GM06990 (cell line): Measurements from ENCODE around the gene RIMS1.

ENCODE experiments used
- DNase-seq: peaks from one replicate; pipeline ENCODE4 v3.0.0-alpha.2; 2011; ENCODE audit not compliant: insufficient read length; ENCODE audit errors: extremely low read depth
- H3K27me3 ChIP-seq: replicated peaks from 2 replicates; pipeline ENCODE4 v1.6.0; 2011; ENCODE audit warnings: low read length; ENCODE audit not compliant: control insufficient read depth, insufficient read depth
- H3K36me3 ChIP-seq: 2 replicates; pipeline ENCODE4 v1.5.1; 2011; ENCODE audit warnings: low read length; ENCODE audit not compliant: control insufficient read depth, insufficient read depth
- H3K4me3 ChIP-seq: replicated peaks from 2 replicates; pipeline ENCODE4 v1.5.1; 2011; ENCODE audit warnings: low read depth, mild to moderate bottlenecking, control low read depth, low read length
- CTCF ChIP-seq: IDR thresholded peaks from 2 replicates; pipeline ENCODE4 v1.5.1; 2011; ENCODE audit warnings: low read length, control low read depth, mild to moderate bottlenecking, inconsistent platforms; ENCODE audit not compliant: insufficient read depth, poor library complexity, severe bottlenecking

RIMS1 gene

DNA sequence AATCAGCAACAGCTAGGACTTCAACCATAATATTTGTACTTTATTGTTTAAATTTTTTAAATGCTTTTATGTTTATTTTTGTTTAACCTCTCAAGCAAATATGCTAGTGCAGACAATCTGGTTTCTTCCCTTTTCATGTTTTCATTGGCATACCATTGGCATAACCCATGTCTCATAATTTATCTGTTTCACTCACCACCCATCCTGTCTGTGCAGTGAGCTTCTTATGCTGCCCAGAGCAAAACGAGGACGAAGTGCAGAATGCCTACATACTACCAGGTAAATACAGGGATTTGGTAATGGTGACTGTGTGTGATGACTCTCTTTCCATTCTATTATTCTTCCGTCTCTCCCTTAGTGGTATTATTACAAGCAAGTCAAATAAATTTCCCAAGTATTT, 374.1 kb downstream of the RIMS1 start:
- DNase-seq = no peak
- no peaks in the 10 kb centered on the region for H3K36me3 ChIP-seq
- no peak for TF ChIP-seq CTCF
- H3K27me3 ChIP-seq = no peaks in the 10 kb centered on the region
- H3K4me3 ChIP-seq = no peak overlapping the region

GRCh38 chr6:72261554-72261953, 375.2 kb downstream of the RIMS1 start:
- no peak for DNase-seq
- H3K27me3 ChIP-seq = no peaks in the 10 kb centered on the region
- H3K36me3 ChIP-seq = no peaks in the 10 kb centered on the region
- no peak for TF ChIP-seq CTCF
- H3K4me3 ChIP-seq = no peak overlapping the region

DNA sequence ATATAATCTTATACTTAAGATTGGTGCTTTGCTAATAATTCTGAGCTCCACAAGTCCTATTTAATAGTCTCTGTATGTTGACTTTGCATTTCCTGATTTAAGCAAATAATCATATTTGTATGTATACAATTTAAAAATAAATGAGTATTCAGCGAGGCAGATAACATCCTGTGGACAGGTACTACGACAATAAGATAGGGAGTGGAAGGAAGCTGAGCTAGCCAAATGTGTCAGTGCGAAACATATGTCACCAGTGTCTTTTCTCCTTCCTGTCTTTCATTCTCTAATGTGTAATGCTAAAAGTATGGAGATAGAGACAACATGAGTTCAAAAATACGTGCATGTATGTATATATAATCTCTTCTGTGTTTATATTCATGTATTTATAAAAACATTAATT, 375.9 kb downstream of the RIMS1 start:
- no peak for TF ChIP-seq CTCF
- no peak for DNase-seq
- H3K27me3 ChIP-seq = no peaks in the 10 kb centered on the region
- no peak overlapping the region for H3K4me3 ChIP-seq
- no peaks in the 10 kb centered on the region for H3K36me3 ChIP-seq

GRCh38 chr6:72267470-72267869, 381.1 kb downstream of the RIMS1 start:
- H3K36me3 ChIP-seq = no peaks in the 10 kb centered on the region
- H3K27me3 ChIP-seq = no peaks in the 10 kb centered on the region
- DNase-seq = no peak
- no peak overlapping the region for H3K4me3 ChIP-seq
- no peak for TF ChIP-seq CTCF

GRCh38 chr6:72271531-72271930, 385.2 kb downstream of the RIMS1 start:
- no peak for TF ChIP-seq CTCF
- no peak for DNase-seq

GRCh38 chr6:72272958-72273357, 386.6 kb downstream of the RIMS1 start:
- H3K36me3 ChIP-seq = no peaks in the 10 kb centered on the region
- no peak for DNase-seq
- no peaks in the 10 kb centered on the region for H3K27me3 ChIP-seq
- no peak overlapping the region for H3K4me3 ChIP-seq
- no peak for TF ChIP-seq CTCF

More at GRCh38 chr6:72271531-72271930, 385.2 kb downstream of the RIMS1 start:
- no peak overlapping the region for H3K4me3 ChIP-seq
- no peaks in the 10 kb centered on the region for H3K27me3 ChIP-seq
- no peaks in the 10 kb centered on the region for H3K36me3 ChIP-seq
